NK-92 treated with Interleukin-12 subunit alpha and Interleukin-12 subunit beta, amount 100 ng/mL, for 24 hours (cell line): ENCODE data around the gene COL18A1.

Experiments
- DNase-seq: peaks from one replicate; lab custom pipeline; 2025; lab: John Stamatoyannopoulos, UW

The COL18A1 gene

GRCh38 chr21:45383111-45383614, 21.8 kb upstream of the COL18A1 start:
- DNase-seq = no peak

GRCh38 chr21:45383615-45384201, 21.3 kb upstream of the COL18A1 start:
- no peak for DNase-seq

GRCh38 chr21:45384656-45385548, 20.1 kb upstream of the COL18A1 start:
- DNase-seq = no peak

GRCh38 chr21:45385549-45386050, 19.4 kb upstream of the COL18A1 start:
- no peak for DNase-seq

GRCh38 chr21:45386336-45386727, 18.6 kb upstream of the COL18A1 start:
- DNase-seq = no peak

- DNase-seq = no peak
Observed at GRCh38 chr21:45386728-45387371, 18.1 kb upstream of the COL18A1 start.

GRCh38 chr21:45387506-45387905, 17.5 kb upstream of the COL18A1 start:
- no peak for DNase-seq

- no peak for DNase-seq
Observed at GRCh38 chr21:45388011-45388521, 16.9 kb upstream of the COL18A1 start.

- no peak for DNase-seq
Observed at GRCh38 chr21:45388611-45389296, 16.2 kb upstream of the COL18A1 start.

- no peak for DNase-seq
Observed at GRCh38 chr21:45390121-45390751, 14.7 kb upstream of the COL18A1 start.

- DNase-seq = no peak
Observed at GRCh38 chr21:45390831-45391742, 13.9 kb upstream of the COL18A1 start.

GRCh38 chr21:45391743-45392572, 13.0 kb upstream of the COL18A1 start:
- DNase-seq = no peak

GRCh38 chr21:45392573-45392971, 12.4 kb upstream of the COL18A1 start:
- no peak for DNase-seq

GRCh38 chr21:45393021-45393420, 11.9 kb upstream of the COL18A1 start:
- DNase-seq = no peak

- no peak for DNase-seq
Observed at GRCh38 chr21:45393833-45394638, 10.9 kb upstream of the COL18A1 start.

- no peak for DNase-seq
Observed at GRCh38 chr21:45396620-45396995, 8.4 kb upstream of the COL18A1 start.

- no peak for DNase-seq
Observed at GRCh38 chr21:45397381-45397780, 7.6 kb upstream of the COL18A1 start.

GRCh38 chr21:45401054-45401518, 3.9 kb upstream of the COL18A1 start:
- no peak for DNase-seq
